Skeletal muscle cell (primary cell): Measurements from ENCODE around the gene PFDN2.
"Not testable (repeated sequence)": the region's sequence is repeated elsewhere in the genome, so short reads cannot be mapped to it uniquely, and the experiment has no call there.

Source experiments
- DNase-seq: peaks from one replicate; pipeline ENCODE4 v3.0.0-alpha.2; 2010; ENCODE audit warnings: low read depth
- H3K4me3 ChIP-seq: 2 replicates; pipeline ENCODE4 v1.5.1; 2011; ENCODE audit warnings: low read depth, mild to moderate bottlenecking, control low read depth, low read length, moderate library complexity

Gene PFDN2

DNA sequence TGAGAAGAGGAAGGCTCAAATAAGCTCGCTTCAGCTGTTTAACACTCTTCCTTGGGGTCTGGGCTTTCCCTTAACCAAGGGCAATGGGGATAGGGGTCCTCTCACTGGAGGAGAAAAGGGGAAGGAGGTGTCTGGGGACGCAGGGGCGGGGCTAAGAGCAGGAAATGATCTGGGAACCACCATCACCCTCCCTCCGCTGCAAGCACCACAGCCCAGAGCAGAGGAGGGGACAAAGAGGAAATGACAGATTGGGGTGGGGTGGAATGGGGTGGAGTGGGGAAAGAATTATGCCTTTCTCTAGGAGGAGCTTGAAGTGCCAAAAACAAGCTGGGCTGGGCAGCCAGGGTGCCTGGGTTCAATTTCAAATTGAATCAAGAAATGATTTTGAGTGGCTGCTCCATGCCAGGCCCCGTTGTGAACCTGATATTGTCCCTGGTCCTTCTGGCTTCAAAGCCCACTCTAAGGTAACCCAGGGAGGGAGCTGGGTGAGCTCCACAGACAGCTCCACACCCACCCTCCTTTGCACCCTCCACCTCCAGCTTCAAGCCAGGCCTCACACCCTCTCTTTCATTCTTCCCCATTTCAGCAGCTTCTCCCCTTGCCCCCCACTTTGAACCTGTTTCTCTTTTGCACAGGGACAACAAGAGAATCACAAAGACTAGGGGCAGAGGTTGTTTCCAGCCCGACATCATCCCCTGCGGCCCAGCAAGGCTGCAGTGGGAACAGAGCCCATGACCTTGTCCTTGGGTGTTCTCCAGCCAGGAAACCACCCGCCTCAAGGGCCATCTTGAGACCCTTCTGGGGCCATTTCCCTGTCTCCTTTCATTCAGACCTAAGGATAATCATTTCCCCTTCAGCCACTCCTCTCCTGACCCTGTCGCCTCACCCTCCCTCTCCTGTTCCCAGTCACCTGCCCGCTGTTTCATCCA is 49.3 kb downstream of the PFDN2 start:
- no peak overlapping the region for H3K4me3 ChIP-seq
- no peak for DNase-seq

- H3K4me3 ChIP-seq = no peak overlapping the region
- DNase-seq = no peak
These were observed 51.1 kb downstream of the PFDN2 start for GRCh38 chr1:161066694-161067093.

DNA sequence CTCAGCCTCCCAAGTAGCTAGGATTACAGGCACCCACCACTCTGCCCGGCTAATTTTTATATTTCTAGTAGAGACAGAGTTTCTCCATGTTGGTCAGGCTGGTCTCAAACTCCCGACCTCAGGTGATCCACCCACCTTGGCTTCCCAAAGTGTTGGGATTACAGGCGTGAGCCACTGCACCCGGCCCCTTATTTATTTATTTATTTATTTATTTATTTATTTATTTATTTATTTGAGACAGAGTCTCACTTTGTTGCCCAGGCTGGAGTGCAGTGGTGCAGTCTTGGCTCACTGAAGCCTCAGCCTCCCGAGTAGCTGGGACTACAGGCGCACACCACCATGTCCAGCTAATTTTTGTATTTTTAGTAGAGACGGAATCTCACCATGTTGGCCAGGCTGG is 52.2 kb downstream of the PFDN2 start:
- H3K4me3 ChIP-seq, DNase-seq: not testable (repeated sequence)

DNA sequence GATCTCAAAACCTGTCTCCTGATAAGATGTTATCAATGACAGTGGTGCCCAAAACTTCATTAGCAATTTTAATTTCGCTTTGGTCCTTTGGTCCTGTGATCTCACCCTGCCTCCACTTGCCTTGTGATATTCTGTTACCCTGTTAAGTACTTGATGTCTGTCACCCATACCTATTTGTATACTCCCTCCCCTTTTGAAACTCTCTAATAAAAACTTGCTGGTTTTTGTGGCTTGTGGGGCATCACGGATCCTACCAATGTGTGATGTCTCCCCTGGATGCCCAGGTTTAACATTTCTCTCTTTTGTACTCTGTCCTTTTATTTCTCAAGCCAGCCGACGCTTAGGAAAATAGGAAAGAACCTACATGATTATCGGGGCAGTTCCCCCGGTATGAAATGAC is 53.9 kb downstream of the PFDN2 start:
- H3K4me3 ChIP-seq, DNase-seq: not testable (repeated sequence)

DNA sequence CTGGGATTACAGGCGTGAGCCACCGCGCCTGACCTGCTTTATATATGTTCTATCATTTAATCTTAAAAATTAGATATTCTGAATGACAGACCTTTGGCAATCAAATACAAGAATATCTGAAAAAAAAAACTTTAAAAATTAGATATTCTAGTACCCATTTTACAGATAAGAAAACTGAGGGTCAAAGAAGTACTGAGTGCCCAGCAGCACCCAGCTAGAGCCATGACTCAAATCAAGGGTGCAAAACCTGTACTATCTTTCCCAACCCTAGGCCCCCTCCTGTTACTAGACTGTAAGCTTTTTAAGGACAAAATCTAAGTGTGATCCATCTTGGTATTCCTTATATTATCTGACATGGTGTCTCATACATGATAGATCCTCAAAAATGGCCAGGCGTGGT is 56.4 kb downstream of the PFDN2 start:
- H3K4me3 ChIP-seq = no peak overlapping the region
- no peak for DNase-seq

GRCh38 chr1:161059293-161059692 is 58.5 kb downstream of the PFDN2 start:
- no peak overlapping the region for H3K4me3 ChIP-seq
- no peak for DNase-seq

DNA sequence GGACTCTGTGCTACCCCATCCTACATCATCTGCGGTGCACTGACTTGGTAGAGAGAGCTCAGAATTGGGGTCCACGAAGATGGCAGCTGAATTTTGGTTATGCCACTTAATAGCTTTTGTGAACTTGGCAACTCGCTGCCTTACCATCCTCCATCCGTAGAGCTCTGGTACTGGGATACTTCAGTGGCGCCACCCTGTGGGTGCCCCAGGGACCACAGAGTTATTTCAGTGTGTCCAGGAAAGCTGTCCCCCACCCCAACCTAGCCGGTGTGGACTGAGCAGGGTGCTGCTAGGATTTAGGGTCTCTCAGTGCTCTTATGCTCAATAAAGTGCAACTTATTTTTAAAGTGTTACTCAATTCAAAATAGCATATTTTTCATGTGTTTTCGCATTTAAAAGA is 63.0 kb downstream of the PFDN2 start:
- no peak overlapping the region for H3K4me3 ChIP-seq
- no peak for DNase-seq

- H3K4me3 ChIP-seq = no peak overlapping the region
- no peak for DNase-seq
These were observed 63.6 kb downstream of the PFDN2 start for GRCh38 chr1:161054232-161054631.

DNA sequence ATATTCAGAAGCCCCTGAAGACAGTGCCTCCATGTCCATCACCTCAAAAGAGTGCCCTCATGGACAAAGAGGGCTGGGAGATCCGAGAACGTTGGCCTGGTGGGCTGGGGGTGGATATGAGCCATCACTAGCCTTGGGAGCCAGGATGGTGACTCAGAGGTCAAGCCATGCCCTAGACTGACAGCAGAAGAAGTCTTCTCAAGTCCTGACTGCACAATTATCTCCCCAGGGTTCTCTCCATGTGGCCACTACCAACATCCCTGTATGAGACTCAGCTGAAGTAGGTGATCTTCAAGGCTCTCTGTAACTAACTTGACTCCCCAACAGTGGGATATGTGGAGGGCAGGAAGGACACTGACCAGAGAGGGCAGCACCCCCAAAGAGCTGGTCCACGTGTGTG is 64.9 kb downstream of the PFDN2 start:
- no peak for DNase-seq
- H3K4me3 ChIP-seq = no peak overlapping the region

GRCh38 chr1:161051219-161051618 is 66.6 kb downstream of the PFDN2 start:
- no peak for DNase-seq
- H3K4me3 ChIP-seq = no peak overlapping the region
